Neuronal stem cell (in vitro differentiated cells): Measurements from ENCODE around the gene PDZD2.
A peak's percentile ranks its signal among the peaks of the same experiment; 100 is the strongest.

ENCODE experiments used
- DNase-seq: peaks from one replicate; pipeline ENCODE4 v3.0.0-alpha.2; 2013; ENCODE audit warnings: low spot score
- H2AFZ ChIP-seq: one replicate; pipeline ENCODE4 v1.6.1; 2013; ENCODE audit warnings: mild to moderate bottlenecking, low read length, inconsistent platforms
- H2AK5ac ChIP-seq: 2 replicates; pipeline ENCODE4 v1.6.1; 2013; ENCODE audit warnings: low read depth, mild to moderate bottlenecking, inconsistent platforms, low read length, moderate library complexity, mixed read lengths
- H2BK120ac ChIP-seq: 2 replicates; pipeline ENCODE4 v1.6.1; 2013; ENCODE audit warnings: low read depth, mild to moderate bottlenecking, inconsistent platforms, low read length, moderate library complexity, mixed read lengths
- H2BK12ac ChIP-seq: one replicate; pipeline ENCODE4 v1.6.1; 2013; ENCODE audit warnings: low read length, inconsistent platforms
- H2BK15ac ChIP-seq: 2 replicates; pipeline ENCODE4 v1.6.1; 2013; ENCODE audit warnings: mild to moderate bottlenecking, low read length, inconsistent platforms, mixed read lengths
- H2BK5ac ChIP-seq: one replicate; pipeline ENCODE4 v1.6.1; 2013; ENCODE audit warnings: inconsistent platforms, mild to moderate bottlenecking, low read length, moderate library complexity
- H3K14ac ChIP-seq: one replicate; pipeline ENCODE4 v1.6.1; 2013; ENCODE audit warnings: low read length, inconsistent platforms
- H3K18ac ChIP-seq: 2 replicates; pipeline ENCODE4 v1.6.1; 2013; ENCODE audit warnings: low read length, inconsistent platforms
- H3K23ac ChIP-seq: 2 replicates; pipeline ENCODE4 v1.6.1; 2013; ENCODE audit warnings: low read depth, mild to moderate bottlenecking, mixed read lengths, low read length, inconsistent platforms; ENCODE audit not compliant: poor library complexity
- H3K27ac ChIP-seq: replicated peaks from 3 replicates; pipeline ENCODE4 v1.5.1; 2013; ENCODE audit warnings: low read length, inconsistent platforms
- H3K27me3 ChIP-seq, 3 experiments: 2 replicates each; pipeline ENCODE4 v1.6.1; 2013; ENCODE audit warnings: low read length in 3 of 3, mild to moderate bottlenecking in 2 of 3, inconsistent platforms in 1 of 3, low read depth in 1 of 3, mixed read lengths in 1 of 3, moderate library complexity in 1 of 3; ENCODE audit not compliant: control insufficient read depth in 3 of 3, insufficient read depth in 3 of 3
- H3K36me3 ChIP-seq, 2 donors: replicated peaks in 1 of 2; 2 replicates each; pipeline ENCODE4 v1.6.1; 2013; ENCODE audit warnings: low read length in 2 of 2; ENCODE audit not compliant: control insufficient read depth in 2 of 2, insufficient read depth in 2 of 2
- H3K4ac ChIP-seq: 2 replicates; pipeline ENCODE4 v1.6.1; 2013; ENCODE audit warnings: inconsistent platforms, mild to moderate bottlenecking, low read length, moderate library complexity
- H3K4me1 ChIP-seq, 2 donors: 1 replicate in 1 of 2; 2 replicates in 1 of 2; pipeline ENCODE4 v1.6.1; 2013; ENCODE audit warnings: low read length in 2 of 2, low read depth in 1 of 2; ENCODE audit not compliant: control insufficient read depth in 2 of 2, insufficient read depth in 1 of 2
- H3K4me2 ChIP-seq: one replicate; pipeline ENCODE4 v1.6.1; 2013; ENCODE audit warnings: mild to moderate bottlenecking, low read length, inconsistent platforms; ENCODE audit not compliant: insufficient read depth, poor library complexity, severe bottlenecking
- H3K4me3 ChIP-seq, 2 donors: 2 replicates each; pipeline ENCODE4 v1.5.1; 2013; ENCODE audit warnings: low read length in 2 of 2, mild to moderate bottlenecking in 2 of 2, inconsistent platforms in 1 of 2, moderate library complexity in 1 of 2
- H3K79me1 ChIP-seq: one replicate; pipeline ENCODE4 v1.6.1; 2013; ENCODE audit warnings: low read depth, mild to moderate bottlenecking, inconsistent platforms, low read length, moderate library complexity
- H3K9ac ChIP-seq: one replicate; pipeline ENCODE4 v1.6.1; 2013; ENCODE audit warnings: mild to moderate bottlenecking, low read depth, low read length, inconsistent platforms; ENCODE audit not compliant: poor library complexity
- H3K9me3 ChIP-seq, 2 donors: replicated peaks in 1 of 2; 2 replicates each; pipeline versions ENCODE3 to v1.6.1; 2013; ENCODE audit warnings: low read length in 2 of 2, mild to moderate bottlenecking in 2 of 2, inconsistent platforms in 1 of 2, low read depth in 1 of 2, mixed read lengths in 1 of 2, moderate library complexity in 1 of 2; ENCODE audit not compliant: control insufficient read depth in 2 of 2, insufficient read depth in 1 of 2
- H4K8ac ChIP-seq: one replicate; pipeline ENCODE4 v1.6.1; 2013; ENCODE audit warnings: low read depth, mild to moderate bottlenecking, inconsistent platforms, low read length, moderate library complexity
- H4K91ac ChIP-seq: one replicate; pipeline ENCODE4 v1.6.1; 2013; ENCODE audit warnings: low read length, low read depth, mild to moderate bottlenecking, inconsistent platforms; ENCODE audit not compliant: poor library complexity
- WGBS, 2 donors: extraction: QIAGEN DNeasy Blood & Tissue Kit; methylation state at CpG; one replicate each; pipeline ENCODE4 v1.1.7; 2013; ENCODE audit warnings: missing lambda C conversion rate in 2 of 2, mixed read lengths in 1 of 2; ENCODE audit not compliant: insufficient read length in 2 of 2, insufficient replicate concordance in 1 of 2; ENCODE audit errors: extremely low coverage in 2 of 2; 5-methylcytosine and 5-hydroxymethylcytosine counted together

The PDZD2 gene

GRCh38 chr5:31680528-31680927 lies 41.6 kb downstream of the PDZD2 start:
- Histone ChIP-seq H3K9ac (no peak overlapping the region), H3K27ac (no peak overlapping the region), H2AK5ac (no peak overlapping the region), H3K4me1 (peaks cover 0 to 7% of the 10 kb centered on the region in 2 donors), H3K4me3 (no peak overlapping the region), H3K36me3 (no peaks in the 10 kb centered on the region), H4K91ac (no peak overlapping the region), H2BK5ac (peak overlapping the region; percentile 32), H2BK15ac (no peak overlapping the region), H2AFZ (no peak overlapping the region), H3K18ac (peak overlapping the region; percentile 19), H3K23ac (no peak overlapping the region), H4K8ac (no peak overlapping the region), H2BK12ac (no peak overlapping the region), H3K4me2 (no peak overlapping the region), H3K14ac (no peak overlapping the region), H3K4ac (no peak overlapping the region), H2BK120ac (peak overlapping the region; percentile 42), H3K79me1 (no peaks in the 10 kb centered on the region), H3K27me3 (no peaks in the 10 kb centered on the region), H3K9me3 (no peaks in the 10 kb centered on the region)
- no peak for DNase-seq
- no CpG with 5 or more reads among the region's 12 CpGs for WGBS, 2 donors

GRCh38 chr5:31682025-31682424 lies 43.1 kb downstream of the PDZD2 start:
- Histone ChIP-seq H4K8ac (no peak overlapping the region), H4K91ac (no peak overlapping the region), H3K23ac (no peak overlapping the region), H2AK5ac (no peak overlapping the region), H2BK15ac (no peak overlapping the region), H3K36me3 (no peaks in the 10 kb centered on the region), H3K4ac (no peak overlapping the region), H3K27ac (peak overlapping the region; percentile 12), H3K4me3 (no peak overlapping the region), H3K4me2 (no peak overlapping the region), H2BK120ac (no peak overlapping the region), H3K18ac (peak overlapping the region; percentile 65), H3K79me1 (no peaks in the 10 kb centered on the region), H3K9me3 (no peaks in the 10 kb centered on the region), H2BK5ac (no peak overlapping the region), H2BK12ac (no peak overlapping the region), H2AFZ (no peak overlapping the region), H3K4me1 (peaks cover 0 to 7% of the 10 kb centered on the region in 2 donors), H3K14ac (no peak overlapping the region), H3K9ac (peak overlapping the region; percentile 9), H3K27me3 (no peaks in the 10 kb centered on the region)
- no peak for DNase-seq
- no CpG with 5 or more reads among the region's 11 CpGs for WGBS, 2 donors

DNA sequence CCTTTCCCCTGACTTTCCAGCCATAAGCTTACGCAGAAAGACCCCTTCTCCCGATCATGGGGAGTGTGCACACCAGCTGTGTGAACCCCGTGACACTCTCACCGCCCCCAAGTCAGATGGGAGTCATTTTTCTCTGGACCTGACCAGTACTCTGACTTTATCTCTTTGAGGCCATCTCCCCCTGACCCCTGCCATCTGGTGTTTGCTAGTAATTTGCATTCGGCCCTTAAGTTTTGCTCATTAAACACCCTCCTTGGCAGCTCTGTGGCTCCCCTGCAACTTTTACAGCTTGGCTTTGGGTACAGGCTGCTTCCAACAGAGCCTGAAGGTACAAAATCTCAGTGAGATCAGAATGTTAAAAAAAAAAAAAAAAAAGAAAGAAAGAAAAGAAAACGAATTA lies 43.9 kb downstream of the PDZD2 start:
- H3K27me3 ChIP-seq = no peaks in the 10 kb centered on the region
- H2AFZ ChIP-seq = no peak overlapping the region
- no peak overlapping the region for H2AK5ac ChIP-seq
- H3K4ac ChIP-seq = no peak overlapping the region
- no peak overlapping the region for H3K14ac ChIP-seq
- H3K9me3 ChIP-seq = no peaks in the 10 kb centered on the region
- H2BK5ac ChIP-seq = no peak overlapping the region
- H3K18ac ChIP-seq = no peak overlapping the region
- no peaks in the 10 kb centered on the region for H3K79me1 ChIP-seq
- no peak overlapping the region for H4K8ac ChIP-seq
- no CpG with 5 or more reads among the region's 6 CpGs for WGBS, 2 donors
- H3K27ac ChIP-seq = no peak overlapping the region
- no peak overlapping the region for H3K4me3 ChIP-seq
- no peak overlapping the region for H2BK120ac ChIP-seq
- H3K4me2 ChIP-seq = no peak overlapping the region
- H2BK15ac ChIP-seq = no peak overlapping the region
- H4K91ac ChIP-seq = no peak overlapping the region
- DNase-seq = no peak
- H3K4me1 ChIP-seq = peaks cover 0 to 7% of the 10 kb centered on the region in 2 donors
- no peak overlapping the region for H2BK12ac ChIP-seq
- H3K23ac ChIP-seq = no peak overlapping the region
- no peak overlapping the region for H3K9ac ChIP-seq
- H3K36me3 ChIP-seq = no peaks in the 10 kb centered on the region

DNA sequence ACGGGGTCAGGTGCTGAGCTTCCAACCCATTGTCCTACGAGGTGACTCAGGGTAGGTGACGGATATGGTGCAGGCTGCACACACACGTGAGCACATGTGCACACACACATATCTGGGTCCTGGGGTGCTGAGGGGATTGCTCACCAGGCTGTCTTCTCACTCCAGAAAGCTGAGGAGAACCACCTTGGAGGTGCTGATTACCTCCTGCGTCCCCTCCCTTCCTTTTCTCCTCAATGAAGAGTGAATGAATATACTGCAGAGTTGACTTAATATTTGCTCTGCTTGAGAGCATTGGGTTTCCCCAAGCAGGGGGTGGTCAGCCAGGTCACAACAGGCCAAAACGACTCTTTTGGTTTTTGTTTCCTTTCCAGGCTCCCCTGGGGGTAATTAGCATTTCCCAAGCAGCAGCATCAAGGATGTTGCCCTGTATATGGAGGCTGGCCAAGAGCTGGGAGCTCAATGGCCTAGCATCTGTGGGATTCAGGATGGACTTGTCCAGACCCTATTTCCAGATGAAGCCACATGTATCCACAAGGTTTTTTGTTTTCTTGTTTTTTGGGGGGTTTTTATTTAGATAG lies 49.7 kb downstream of the PDZD2 start:
- Histone ChIP-seq H2BK15ac (no peak overlapping the region), H3K14ac (no peak overlapping the region), H2AFZ (no peak overlapping the region), H3K27ac (no peak overlapping the region), H3K4me3 (no peak overlapping the region), H3K79me1 (no peaks in the 10 kb centered on the region), H3K4me2 (no peak overlapping the region), H3K18ac (peak overlapping the region; percentile 24), H3K4ac (no peak overlapping the region), H3K27me3 (no peaks in the 10 kb centered on the region), H2AK5ac (no peak overlapping the region), H3K4me1 (peaks cover 0 to 5% of the 10 kb centered on the region in 2 donors), H3K9me3 (peaks cover 0 to 3% of the 10 kb centered on the region in 2 donors), H4K91ac (no peak overlapping the region), H4K8ac (no peak overlapping the region), H2BK12ac (no peak overlapping the region), H3K23ac (no peak overlapping the region), H3K36me3 (no peaks in the 10 kb centered on the region), H2BK5ac (no peak overlapping the region), H2BK120ac (no peak overlapping the region), H3K9ac (no peak overlapping the region)
- DNase-seq = no peak
- WGBS, 2 donors = no CpG with 5 or more reads among the region's 6 CpGs
